ELF-1 (cell line): ENCODE data around the gene TXN2.
A peak's percentile ranks its signal among the peaks of the same experiment; 100 is the strongest.
"Not testable (repeated sequence)": the region's sequence is repeated elsewhere in the genome, so short reads cannot be mapped to it uniquely, and the experiment has no call there.

Source experiments
- DNase-seq: peaks from one replicate; pipeline ENCODE4 v3.0.0-alpha.2; 2016; ENCODE audit warnings: low read depth, low spot score

The TXN2 gene

DNA sequence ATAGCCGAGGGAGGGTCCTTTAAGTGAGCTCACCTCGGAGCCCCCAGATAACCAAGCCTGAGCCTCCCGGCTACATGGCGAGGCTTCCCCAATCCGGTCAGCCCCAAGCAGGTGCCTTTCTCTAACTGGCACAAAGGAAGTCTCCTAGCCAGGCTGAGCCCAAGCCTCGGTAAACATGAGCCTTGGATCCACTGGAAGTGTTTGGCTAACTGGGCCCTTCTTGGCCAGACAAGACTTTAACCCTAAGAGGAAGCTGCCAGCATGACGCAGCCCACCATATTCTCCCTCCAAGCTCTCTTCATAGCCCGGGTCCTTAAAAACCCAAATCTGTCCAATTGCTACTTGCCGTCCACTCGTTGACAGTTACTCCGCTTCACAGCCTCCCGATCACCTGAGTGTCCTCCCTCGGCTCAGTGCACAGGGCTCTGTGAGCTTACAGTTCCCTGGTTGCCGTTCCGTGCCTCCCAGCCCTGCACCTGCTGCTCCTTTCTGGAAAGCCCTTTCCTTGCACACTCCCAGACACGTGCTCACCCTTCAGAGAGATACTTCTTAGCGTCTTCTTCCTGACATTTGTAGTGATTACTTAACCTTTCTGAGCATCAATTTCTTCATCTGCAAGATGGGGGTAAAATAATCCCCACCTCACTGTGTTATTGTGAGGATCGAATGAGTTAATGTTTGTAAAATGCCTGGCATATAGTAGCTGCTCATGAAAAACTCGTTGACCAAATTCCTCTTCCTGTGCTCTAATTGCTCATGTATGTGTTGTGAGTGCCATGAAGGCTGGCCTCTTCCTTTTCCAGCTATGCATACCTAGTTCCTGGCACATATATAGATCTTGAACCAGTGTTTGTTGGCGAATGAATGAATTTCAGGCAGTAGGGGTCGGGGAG is 25.6 kb downstream of the TXN2 start:
- no peak for DNase-seq

GRCh38 chr22:36454916-36455570 is 26.4 kb downstream of the TXN2 start:
- peak; percentile 98 for DNase-seq

GRCh38 chr22:36453855-36454378 is 27.5 kb downstream of the TXN2 start:
- DNase-seq, result no peak

- not testable (repeated sequence) for DNase-seq
Observed at GRCh38 chr22:36452978-36453607, 28.3 kb downstream of the TXN2 start.

- no peak for DNase-seq
Observed at GRCh38 chr22:36452250-36452977, 29.0 kb downstream of the TXN2 start.

- DNase-seq, result not testable (repeated sequence)
Observed at GRCh38 chr22:36450923-36451322, 30.5 kb downstream of the TXN2 start.

DNA sequence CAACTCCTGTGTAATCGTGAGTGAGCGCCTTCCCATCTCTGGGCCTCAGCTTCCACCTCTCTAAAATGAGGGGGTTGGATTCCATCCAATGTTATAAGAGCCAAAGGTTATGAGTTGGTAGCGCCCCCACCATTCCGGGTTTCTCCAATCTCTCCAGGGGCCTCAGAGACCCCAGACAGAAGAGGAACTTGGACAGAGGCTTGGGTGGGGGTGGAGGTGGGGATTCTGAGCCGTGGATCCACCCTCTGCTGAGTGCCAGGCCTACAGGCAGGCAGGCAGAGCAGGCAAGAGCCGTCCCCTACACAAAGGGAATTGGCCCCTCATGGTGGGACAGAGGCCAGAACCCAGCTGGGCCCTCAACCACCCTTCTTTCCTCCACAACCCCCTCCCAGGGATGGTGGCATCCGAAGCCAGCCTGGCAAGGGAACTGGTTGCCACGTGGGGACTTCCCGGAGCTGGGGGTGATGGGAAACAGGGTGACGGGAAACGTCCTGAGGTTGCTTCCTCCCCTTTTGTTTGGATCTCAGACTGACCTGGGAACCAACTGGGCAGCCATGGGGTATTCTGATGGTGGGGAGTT is 31.8 kb downstream of the TXN2 start:
- no peak for DNase-seq

- DNase-seq, result no peak
Observed at GRCh38 chr22:36447632-36448031, 33.8 kb downstream of the TXN2 start.

- no peak for DNase-seq
Observed at GRCh38 chr22:36445158-36445668, 36.2 kb downstream of the TXN2 start.

GRCh38 chr22:36443198-36443770 is 38.2 kb downstream of the TXN2 start:
- no peak for DNase-seq

- no peak for DNase-seq
Observed at GRCh38 chr22:36442506-36443197, 38.8 kb downstream of the TXN2 start.

GRCh38 chr22:36440429-36441002 is 40.9 kb downstream of the TXN2 start:
- no peak for DNase-seq

GRCh38 chr22:36439481-36440271 is 41.8 kb downstream of the TXN2 start:
- peak; percentile 73 for DNase-seq

DNA sequence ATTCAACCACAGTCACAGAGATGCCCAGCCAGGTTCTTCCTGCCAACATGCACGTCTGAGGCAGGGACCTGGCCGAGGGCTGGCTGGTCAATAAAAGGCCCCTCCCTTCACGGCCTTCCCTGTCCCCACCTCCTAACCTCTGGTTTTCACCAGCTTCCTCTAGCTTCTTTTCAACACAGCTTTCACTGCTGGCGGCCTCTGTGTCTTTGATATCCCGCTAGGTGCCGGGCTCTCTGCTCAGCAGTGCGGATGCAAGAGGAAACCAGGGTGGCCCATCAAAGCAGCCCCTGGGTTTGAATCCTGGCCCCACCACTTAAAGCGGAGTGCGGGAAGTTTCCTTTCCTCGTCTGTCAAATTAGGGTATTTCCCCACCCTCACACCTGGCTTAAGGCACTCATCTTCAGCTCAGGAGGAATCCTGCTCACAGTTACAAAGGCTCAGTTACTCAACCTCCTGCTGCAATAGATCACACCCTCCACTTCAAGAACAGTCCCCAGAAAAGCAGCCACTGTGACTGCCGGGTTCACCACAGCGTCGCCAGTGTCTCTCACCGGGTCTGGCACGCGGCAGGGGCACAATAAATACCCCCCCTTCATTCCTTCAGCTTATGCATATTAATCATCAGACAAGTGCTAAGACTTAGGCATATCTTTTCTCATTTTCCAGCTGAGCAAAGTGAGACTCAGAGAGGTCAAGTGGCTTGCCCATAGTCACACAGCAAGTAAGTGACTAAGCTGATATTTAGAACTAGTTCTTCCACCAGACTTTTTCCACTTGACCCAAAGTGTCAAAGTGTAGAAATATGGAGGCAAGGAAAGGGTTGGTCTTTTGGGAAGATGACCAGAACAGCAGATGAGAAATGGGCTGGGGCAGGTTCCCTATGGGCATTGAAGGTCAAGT is 45.7 kb downstream of the TXN2 start:
- DNase-seq, result peak; percentile 87

DNA sequence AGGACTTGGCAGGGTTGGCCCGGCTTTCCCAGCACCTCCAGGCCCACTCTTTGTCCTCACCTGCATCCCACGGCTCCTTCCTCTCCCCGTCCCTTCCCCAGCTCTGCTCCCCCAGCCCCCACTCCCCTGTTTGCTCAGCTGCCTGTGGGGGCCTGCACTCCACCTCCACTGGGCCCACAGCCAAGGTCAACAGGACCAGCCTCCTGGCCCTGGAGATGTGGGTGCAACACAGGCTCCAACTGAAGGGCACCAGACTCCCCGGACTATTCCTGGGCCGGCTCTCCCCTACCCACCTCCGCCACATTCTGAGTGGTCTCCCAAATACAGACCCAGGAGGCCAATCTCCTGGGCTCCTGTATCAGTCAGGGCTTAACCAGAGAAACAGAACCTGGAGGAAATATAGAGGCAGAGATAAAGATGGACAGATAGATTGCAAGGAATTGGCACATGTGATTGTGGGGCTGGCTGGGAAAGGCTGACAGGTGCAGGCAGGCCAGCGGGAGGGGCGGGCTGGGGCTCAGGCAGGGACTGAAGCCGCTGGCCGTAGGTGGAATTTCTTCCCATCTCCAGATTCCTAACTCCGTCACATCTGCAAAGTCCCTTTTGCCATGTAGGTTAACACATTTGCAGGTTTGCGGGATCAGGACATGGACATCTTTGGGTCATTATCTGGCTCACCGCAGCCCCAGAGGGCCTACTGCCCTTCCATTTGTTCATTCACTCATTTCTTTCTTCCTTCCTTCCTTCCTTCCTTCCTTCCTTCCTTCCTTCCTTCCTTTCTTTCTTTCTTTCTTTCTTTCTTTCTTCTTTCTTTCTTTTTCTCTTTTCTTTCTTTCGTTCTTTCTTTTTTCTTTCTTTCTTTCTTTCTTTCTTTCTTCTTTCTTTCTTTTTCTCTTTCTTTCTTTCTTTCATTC is 47.9 kb downstream of the TXN2 start:
- DNase-seq, result no peak

DNA sequence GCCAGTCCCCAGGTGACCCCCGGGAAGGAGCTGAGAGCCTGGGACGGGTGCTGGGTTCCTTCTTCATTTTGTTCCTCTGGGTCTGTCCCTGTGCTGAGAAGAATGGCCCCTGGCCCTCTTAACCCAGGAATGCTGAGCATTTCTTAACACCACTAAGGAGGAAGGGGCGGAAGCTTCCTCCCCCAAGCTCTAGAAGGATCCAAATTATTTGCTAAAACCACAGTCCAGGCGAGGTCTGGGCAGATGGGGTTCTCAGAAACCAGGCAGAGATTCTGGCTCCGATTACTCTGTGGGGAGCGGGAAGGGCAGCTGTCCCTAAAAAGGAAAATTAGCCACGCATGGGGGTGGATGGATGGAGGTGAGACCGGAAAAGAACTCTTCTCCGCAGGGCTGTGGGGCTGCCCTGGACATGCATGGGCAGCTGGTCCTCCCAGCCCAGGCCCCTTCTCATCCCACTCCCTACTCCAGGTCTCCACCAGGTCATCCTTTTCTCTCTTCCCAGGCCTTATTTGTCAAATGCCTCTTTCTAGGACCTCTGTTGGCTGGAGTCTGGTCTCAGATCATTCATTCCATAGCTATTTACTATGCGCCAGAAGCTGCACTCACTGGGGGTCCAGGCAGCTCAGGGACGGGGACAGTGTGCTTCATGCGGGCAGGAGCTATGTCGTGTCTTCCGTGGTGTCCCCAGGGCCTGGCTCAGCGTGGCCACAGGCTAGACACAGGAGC is 48.7 kb downstream of the TXN2 start:
- peak; percentile 66 for DNase-seq
